ENCODE measurements around the gene TNK1. TPM values are rescaled to one million over a fixed set of nuclear protein-coding genes. Genes with fewer than 3 reads are reported as not detected.

TNK1 gene
- polyA plus RNA-seq (2012; ENCODE audit: insufficient read length, low read depth), result 0.74 TPM

DNA sequence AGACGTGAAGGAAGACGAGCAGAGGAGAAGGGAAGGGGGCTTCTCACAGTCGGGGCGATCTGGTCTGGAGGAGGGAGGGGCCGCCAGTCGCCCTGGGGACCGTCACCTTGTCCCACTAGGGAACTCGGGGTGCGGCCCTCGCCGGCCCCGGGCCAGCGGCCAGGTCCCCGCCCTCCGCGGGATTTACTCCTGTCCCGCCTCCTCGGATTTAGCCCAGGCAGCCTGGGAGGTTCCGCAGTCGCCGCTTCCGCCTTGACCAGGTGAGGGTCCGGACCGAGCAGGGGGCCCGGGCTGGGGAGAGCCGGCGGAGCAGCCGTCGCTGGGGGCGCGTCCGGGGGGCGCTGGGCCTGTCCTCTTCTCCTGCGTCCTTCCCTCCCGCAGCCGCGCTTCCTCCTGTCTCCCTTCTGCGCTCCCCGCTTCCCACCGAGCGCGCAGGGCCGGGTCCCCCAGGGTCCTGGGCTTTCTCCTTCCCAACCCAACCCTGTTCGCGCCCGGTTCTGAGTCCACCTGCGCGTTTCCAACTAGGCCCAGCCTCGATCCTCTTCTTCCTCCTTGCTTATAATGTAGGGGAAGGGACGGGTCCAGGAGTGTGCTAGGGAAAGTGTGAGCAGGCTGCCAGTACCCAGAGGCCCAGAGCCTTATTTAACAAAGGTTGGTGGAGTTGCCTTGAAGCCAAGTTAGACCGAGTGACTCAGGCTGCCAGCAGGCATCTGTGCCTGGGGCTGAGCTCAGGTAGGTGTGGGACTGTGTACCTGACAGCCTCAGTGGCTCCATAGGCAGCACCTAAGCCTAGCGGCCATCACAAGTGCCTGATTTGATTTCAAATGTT is at the start of gene TNK1:
TSS of gene TNK1 (plus strand) at position 235 of the 829 bp plus-strand sequence. CDS start 1,838 bp downstream, outside the sequence.
- no peak for TF ChIP-seq SIN3A (IDR thresholded peaks at IDR 0.05; ENCODE audit: borderline replicate concordance, insufficient read depth, low read length)

DNA sequence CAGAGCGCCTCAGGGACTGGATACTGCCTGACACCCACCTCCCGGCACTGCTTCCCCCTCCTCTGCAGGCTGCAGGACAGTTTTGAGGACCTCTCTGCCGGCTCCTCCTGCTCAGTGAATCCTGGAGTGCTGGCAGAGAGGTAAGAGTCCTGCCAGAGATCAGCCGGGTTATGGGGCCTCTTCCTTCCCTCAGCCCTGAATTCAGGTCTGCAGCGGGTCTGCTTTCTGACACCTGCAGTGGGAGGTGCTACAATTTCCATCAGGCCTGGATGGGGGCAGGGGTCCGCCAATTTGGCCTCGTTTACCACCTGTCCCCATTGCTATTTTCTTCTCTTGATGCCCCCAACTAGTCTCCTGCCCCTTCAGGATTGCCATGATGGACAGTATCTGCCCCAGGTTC is 48.8 kb upstream of the TNK1 start:
- TF ChIP-seq SIN3A (IDR thresholded peaks at IDR 0.05; ENCODE audit: borderline replicate concordance, insufficient read depth, low read length), result no peak
- no peak for TF ChIP-seq TAF1 (IDR thresholded peaks at IDR 0.05; ENCODE audit: borderline replicate concordance, insufficient read depth, low read length)
- no peak for TF ChIP-seq FOXP2 (optimal IDR thresholded peaks at IDR 0.05; ENCODE audit: borderline replicate concordance, extremely low read depth, extremely low read length, insufficient read depth)
- no peak for TF ChIP-seq POLR2AphosphoS5 (IDR thresholded peaks at IDR 0.05; ENCODE audit: low read depth, low read length)
- TF ChIP-seq, protein P1, sequence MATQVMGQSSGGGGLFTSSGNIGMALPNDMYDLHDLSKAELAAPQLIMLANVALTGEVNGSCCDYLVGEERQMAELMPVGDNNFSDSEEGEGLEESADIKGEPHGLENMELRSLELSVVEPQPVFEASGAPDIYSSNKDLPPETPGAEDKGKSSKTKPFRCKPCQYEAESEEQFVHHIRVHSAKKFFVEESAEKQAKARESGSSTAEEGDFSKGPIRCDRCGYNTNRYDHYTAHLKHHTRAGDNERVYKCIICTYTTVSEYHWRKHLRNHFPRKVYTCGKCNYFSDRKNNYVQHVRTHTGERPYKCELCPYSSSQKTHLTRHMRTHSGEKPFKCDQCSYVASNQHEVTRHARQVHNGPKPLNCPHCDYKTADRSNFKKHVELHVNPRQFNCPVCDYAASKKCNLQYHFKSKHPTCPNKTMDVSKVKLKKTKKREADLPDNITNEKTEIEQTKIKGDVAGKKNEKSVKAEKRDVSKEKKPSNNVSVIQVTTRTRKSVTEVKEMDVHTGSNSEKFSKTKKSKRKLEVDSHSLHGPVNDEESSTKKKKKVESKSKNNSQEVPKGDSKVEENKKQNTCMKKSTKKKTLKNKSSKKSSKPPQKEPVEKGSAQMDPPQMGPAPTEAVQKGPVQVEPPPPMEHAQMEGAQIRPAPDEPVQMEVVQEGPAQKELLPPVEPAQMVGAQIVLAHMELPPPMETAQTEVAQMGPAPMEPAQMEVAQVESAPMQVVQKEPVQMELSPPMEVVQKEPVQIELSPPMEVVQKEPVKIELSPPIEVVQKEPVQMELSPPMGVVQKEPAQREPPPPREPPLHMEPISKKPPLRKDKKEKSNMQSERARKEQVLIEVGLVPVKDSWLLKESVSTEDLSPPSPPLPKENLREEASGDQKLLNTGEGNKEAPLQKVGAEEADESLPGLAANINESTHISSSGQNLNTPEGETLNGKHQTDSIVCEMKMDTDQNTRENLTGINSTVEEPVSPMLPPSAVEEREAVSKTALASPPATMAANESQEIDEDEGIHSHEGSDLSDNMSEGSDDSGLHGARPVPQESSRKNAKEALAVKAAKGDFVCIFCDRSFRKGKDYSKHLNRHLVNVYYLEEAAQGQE (IDR thresholded peaks at IDR 0.05; ENCODE audit: insufficient read depth in 1 of 2, low read depth in 2 of 2, low read length in 2 of 2), result no peak

DNA sequence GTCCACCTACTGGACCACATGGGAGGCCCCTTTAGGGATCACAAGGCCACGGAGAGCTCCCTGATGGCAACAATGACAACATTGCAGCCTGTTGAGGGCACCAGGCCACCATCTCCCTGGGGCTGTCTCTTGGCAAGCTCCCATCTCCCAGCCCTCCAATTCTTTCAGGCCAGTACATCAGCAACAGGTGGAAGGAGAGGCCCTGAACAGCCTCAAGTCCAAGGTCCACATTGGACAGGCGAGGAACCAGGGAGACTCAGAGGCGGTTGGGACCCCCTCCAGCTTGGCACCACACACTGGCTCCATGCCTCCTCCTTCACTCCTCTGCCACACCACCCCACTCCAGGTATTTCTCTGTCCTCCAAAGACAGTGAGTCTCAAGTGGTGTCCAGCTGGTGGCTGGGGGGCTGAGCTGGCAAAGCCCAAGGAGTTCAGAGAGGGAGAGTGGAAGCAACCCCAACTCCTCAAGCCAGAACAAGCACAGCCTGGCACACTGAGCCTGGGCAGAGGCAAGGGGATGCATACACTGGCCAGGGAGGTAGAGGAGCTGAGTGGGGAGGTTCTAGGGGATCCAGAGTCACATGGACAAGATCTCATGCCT is 45.9 kb upstream of the TNK1 start:
- TF ChIP-seq SIN3A (IDR thresholded peaks at IDR 0.05; ENCODE audit: borderline replicate concordance, insufficient read depth, low read length) (no peak), POLR2AphosphoS5 (IDR thresholded peaks at IDR 0.05; ENCODE audit: low read depth, low read length) (no peak)
- TF ChIP-seq, protein P1 (IDR thresholded peaks at IDR 0.05; ENCODE audit: insufficient read depth in 1 of 2, low read depth in 2 of 2, low read length in 2 of 2), result no peak

DNA sequence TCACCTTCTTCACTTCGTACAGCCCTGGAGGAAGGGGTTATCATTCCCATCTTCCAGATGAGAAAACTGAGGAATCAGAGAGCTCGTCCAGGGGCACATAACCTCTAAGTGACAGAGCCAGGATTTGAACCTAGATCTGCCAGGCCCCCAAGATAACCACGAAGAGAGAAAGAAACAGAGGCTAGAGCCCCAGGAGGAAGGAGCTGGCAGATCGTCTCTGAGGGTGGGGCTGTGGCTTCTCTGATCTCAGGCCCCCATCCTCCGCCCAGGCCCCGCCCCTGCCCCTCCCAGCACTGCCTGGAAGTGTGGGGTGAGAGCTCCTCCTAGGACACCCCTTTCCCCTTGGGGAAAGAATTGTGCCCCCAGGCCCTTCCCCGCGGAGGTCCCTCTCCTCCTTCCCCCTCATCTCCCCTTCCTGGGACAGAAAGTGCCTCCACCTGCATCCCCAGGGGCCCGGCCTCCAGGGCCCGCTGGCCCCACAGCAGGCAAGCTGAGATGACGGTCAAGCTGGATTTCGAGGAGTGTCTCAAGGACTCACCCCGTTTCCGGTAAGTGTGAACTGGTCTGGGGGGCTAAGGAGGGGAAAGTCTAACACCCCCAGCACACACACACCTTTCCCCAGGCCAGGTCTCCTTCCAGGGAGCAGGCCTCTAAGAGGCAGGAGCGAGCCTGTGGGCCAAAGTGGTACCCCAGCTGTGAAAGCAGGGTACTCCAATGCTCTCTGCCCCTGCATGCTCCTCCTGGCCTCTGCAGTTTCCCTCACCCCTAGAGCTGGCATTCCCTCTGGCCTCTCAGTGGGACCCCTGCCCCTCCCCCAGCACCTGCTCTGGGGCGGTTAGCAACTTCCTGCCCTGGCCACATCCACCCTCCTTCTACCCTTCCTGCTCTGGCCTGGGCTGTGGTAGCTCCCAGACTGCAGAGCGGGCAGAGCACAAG is 44.4 kb upstream of the TNK1 start, which contains the start of gene ACAP1:
TSS of gene ACAP1 (plus strand) at position 290 of the 936 bp plus-strand sequence. CDS start at position 496, 206 bp downstream.
- TF ChIP-seq, protein P1 (IDR thresholded peaks at IDR 0.05; ENCODE audit: insufficient read depth in 1 of 2, low read depth in 2 of 2, low read length in 2 of 2), result no peak
- TF ChIP-seq POLR2AphosphoS5 (IDR thresholded peaks at IDR 0.05; ENCODE audit: low read depth, low read length) (no peak), SIN3A (IDR thresholded peaks at IDR 0.05; ENCODE audit: borderline replicate concordance, insufficient read depth, low read length) (no peak), FOXP2 (optimal IDR thresholded peaks at IDR 0.05; ENCODE audit: borderline replicate concordance, extremely low read depth, extremely low read length, insufficient read depth) (no peak), TAF1 (IDR thresholded peaks at IDR 0.05; ENCODE audit: borderline replicate concordance, insufficient read depth, low read length) (no peak)

DNA sequence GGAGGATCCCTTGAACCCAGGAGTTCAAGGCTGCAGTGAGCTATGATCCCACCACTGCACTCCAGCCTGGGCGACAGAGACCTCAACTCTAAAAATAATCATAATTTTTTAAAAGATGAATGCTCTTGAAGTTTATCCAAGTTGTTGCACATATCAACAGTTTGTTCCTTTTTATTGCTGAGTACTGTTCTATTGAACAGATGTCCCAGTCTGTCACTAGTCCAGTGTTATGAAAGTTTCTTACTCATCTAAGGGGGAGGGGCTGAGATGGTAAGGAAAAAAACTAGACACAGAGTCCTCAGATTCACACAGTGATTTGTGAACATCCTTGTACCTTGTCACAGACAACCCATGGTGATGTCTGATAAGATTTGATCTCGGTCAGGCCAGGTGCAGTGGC is 40.7 kb upstream of the TNK1 start:
- TF ChIP-seq, protein P1 (IDR thresholded peaks at IDR 0.05; ENCODE audit: insufficient read depth in 1 of 2, low read depth in 2 of 2, low read length in 2 of 2), result no peak
- TF ChIP-seq POLR2AphosphoS5 (IDR thresholded peaks at IDR 0.05; ENCODE audit: low read depth, low read length), result no peak
- TF ChIP-seq SIN3A (IDR thresholded peaks at IDR 0.05; ENCODE audit: borderline replicate concordance, insufficient read depth, low read length), result no peak

All from PFSK-1 (cell line).